H1 (cell line): Measurements from ENCODE around the gene VAV2. TPM values are rescaled to one million over a fixed set of nuclear protein-coding genes. Genes with fewer than 3 reads are reported as not detected.

Experiments used
- CTCF ChIA-PET: fragments of 300-600 bp; sonication (Branson Sonifier 250); formaldehyde crosslinking; loops from one replicate; lab custom pipeline; 2021; ENCODE audit not compliant: partially characterized antibody; lab: Charles Lee
- POLR2A ChIA-PET: fragments of 300-600 bp; sonication (Branson Sonifier 250); formaldehyde crosslinking; loops from one replicate; lab custom pipeline; 2021; ENCODE audit warnings: inconsistent platforms; ENCODE audit not compliant: partially characterized antibody; lab: Charles Lee
- DNase-seq, 2 experiments: peaks; one replicate each; pipeline versions ENCODE4 v3.0.0 to v3.0.0-alpha.2; 2010 to 2022; ENCODE audit warnings: low spot score in 2 of 2, low read depth in 1 of 2, mixed read lengths in 1 of 2
- FAIRE-seq: peaks from 2 replicates; lab custom pipeline; 2011; peaks lifted over from hg19 to GRCh38; lab: Jason Lieb, UNC
- H2AFZ ChIP-seq: 2 replicates; pipeline ENCODE4 v1.8.1; 2012; ENCODE audit warnings: low read length, inconsistent platforms
- H2AK5ac ChIP-seq: 2 replicates; pipeline ENCODE4 v1.6.1; 2013; ENCODE audit warnings: low read depth, low read length
- H2BK120ac ChIP-seq: replicated peaks from 2 replicates; pipeline ENCODE3; 2013; ENCODE audit warnings: low read depth, low read length, inconsistent platforms
- H2BK12ac ChIP-seq: 2 replicates; pipeline ENCODE4 v1.6.1; 2013; ENCODE audit warnings: low read depth, low read length
- H2BK15ac ChIP-seq: 2 replicates; pipeline ENCODE4 v1.6.1; 2013; ENCODE audit warnings: low read length
- H2BK20ac ChIP-seq: 2 replicates; pipeline ENCODE4 v1.6.1; 2013; ENCODE audit warnings: low read length
- H2BK5ac ChIP-seq: 2 replicates; pipeline ENCODE4 v1.6.1; 2013; ENCODE audit warnings: low read depth, low read length
- H3K14ac ChIP-seq: 2 replicates; pipeline ENCODE4 v1.6.1; 2013; ENCODE audit warnings: inconsistent platforms; ENCODE audit not compliant: insufficient read length
- H3K18ac ChIP-seq: 2 replicates; pipeline ENCODE4 v1.6.1; 2013; ENCODE audit warnings: low read length; ENCODE audit errors: extremely low read depth
- H3K23ac ChIP-seq: 2 replicates; pipeline ENCODE4 v1.6.1; 2013; ENCODE audit warnings: inconsistent platforms; ENCODE audit not compliant: insufficient read length
- H3K23me2 ChIP-seq: 2 replicates; pipeline ENCODE4 v1.6.1; 2013; ENCODE audit warnings: low read depth, low read length
- H3K27ac ChIP-seq: 2 replicates; pipeline ENCODE4 v1.6.1; 2011; ENCODE audit warnings: low read depth, low read length, inconsistent platforms
- H3K27me3 ChIP-seq, 4 experiments: replicated peaks in 1 of 4; 1 replicate in 1 of 4; 2 replicates in 3 of 4; pipeline versions ENCODE4 v1.6.1 to v1.8.1; 2011 to 2013; ENCODE audit warnings: low read length in 3 of 4, mild to moderate bottlenecking in 3 of 4, inconsistent platforms in 2 of 4, mixed read lengths in 2 of 4, moderate library complexity in 1 of 4; ENCODE audit not compliant: control insufficient read depth in 3 of 4, insufficient read depth in 3 of 4; ENCODE audit errors: extremely low read depth in 1 of 4
- H3K36me3 ChIP-seq, 4 experiments: 2 replicates each; pipeline versions ENCODE4 v1.6.1 to v1.8.1; 2011 to 2013; ENCODE audit warnings: mild to moderate bottlenecking in 4 of 4, low read length in 3 of 4, moderate library complexity in 2 of 4, control low read depth in 1 of 4, inconsistent platforms in 1 of 4; ENCODE audit not compliant: insufficient read depth in 4 of 4, control insufficient read depth in 2 of 4
- H3K4ac ChIP-seq: replicated peaks from 2 replicates; pipeline ENCODE3; 2013; ENCODE audit warnings: low read length, low read depth, mixed read lengths, inconsistent platforms; ENCODE audit not compliant: insufficient read length
- H3K4me1 ChIP-seq, 4 experiments: replicated peaks in 1 of 4; 1 replicate in 1 of 4; 2 replicates in 3 of 4; pipeline versions ENCODE4 v1.6.1 to v1.8.1; 2011 to 2013; ENCODE audit warnings: low read length in 3 of 4, inconsistent platforms in 2 of 4, mixed read lengths in 1 of 4; ENCODE audit not compliant: insufficient read depth in 4 of 4, control insufficient read depth in 3 of 4
- H3K4me2 ChIP-seq, 2 experiments: 2 replicates each; pipeline versions ENCODE4 v1.6.1 to v1.8.1; 2011 to 2013; ENCODE audit warnings: low read depth in 2 of 2, low read length in 2 of 2, control low read depth in 1 of 2, inconsistent platforms in 1 of 2, mild to moderate bottlenecking in 1 of 2; ENCODE audit not compliant: insufficient read depth in 1 of 2
- H3K4me3 ChIP-seq, 4 experiments: fragments of 200-600, 300-600 bp in 1 of 4; sonication (generic), shearing (Covaris generic), sonication (Bioruptor Twin) in 1 of 4; 2 replicates each; pipeline versions ENCODE4 v1.5.1 to v1.8.1; 2011 to 2016; ENCODE audit warnings: low read length in 4 of 4, low read depth in 3 of 4, control low read depth in 2 of 4, inconsistent platforms in 2 of 4, mild to moderate bottlenecking in 2 of 4, mixed read lengths in 1 of 4, moderate library complexity in 1 of 4; ENCODE audit not compliant: insufficient read depth in 2 of 4; ENCODE audit errors: extremely low read depth in 1 of 4
- H3K56ac ChIP-seq: replicated peaks from 2 replicates; pipeline ENCODE3; 2013; ENCODE audit warnings: low read depth, mild to moderate bottlenecking, mixed read lengths, low read length, inconsistent platforms; ENCODE audit not compliant: insufficient read length
- H3K79me1 ChIP-seq: 2 replicates; pipeline ENCODE4 v1.6.1; 2013; ENCODE audit warnings: low read depth, low read length, control low read depth
- H3K79me2 ChIP-seq, 2 experiments: 2 replicates each; pipeline versions ENCODE4 v1.6.1 to v1.8.1; 2012 to 2013; ENCODE audit warnings: low read length in 2 of 2, mild to moderate bottlenecking in 2 of 2, inconsistent platforms in 1 of 2; ENCODE audit not compliant: insufficient read depth in 2 of 2, control insufficient read depth in 1 of 2
- H3K9ac ChIP-seq, 4 experiments: replicated peaks in 1 of 4; 1 replicate in 1 of 4; 2 replicates in 3 of 4; pipeline versions ENCODE4 v1.6.1 to v1.8.1; 2011 to 2013; ENCODE audit warnings: low read depth in 3 of 4, low read length in 3 of 4, control low read depth in 2 of 4, mild to moderate bottlenecking in 2 of 4, moderate library complexity in 2 of 4, inconsistent platforms in 1 of 4; ENCODE audit errors: extremely low read depth in 1 of 4
- H3K9me3 ChIP-seq, 2 experiments: 2 replicates each; pipeline versions ENCODE4 v1.6.1 to v1.8.1; 2012 to 2013; ENCODE audit warnings: mild to moderate bottlenecking in 2 of 2, moderate library complexity in 2 of 2, control low read depth in 1 of 2, inconsistent platforms in 1 of 2, low read depth in 1 of 2, low read length in 1 of 2, mixed read lengths in 1 of 2; ENCODE audit not compliant: insufficient read depth in 2 of 2
- H4K20me1 ChIP-seq, 2 experiments: replicated peaks in 1 of 2; 2 replicates each; pipeline versions ENCODE3 to v1.8.1; 2011 to 2013; ENCODE audit warnings: inconsistent platforms in 2 of 2, low read length in 2 of 2, mild to moderate bottlenecking in 1 of 2; ENCODE audit not compliant: insufficient read depth in 2 of 2, control insufficient read depth in 1 of 2
- H4K5ac ChIP-seq: 2 replicates; pipeline ENCODE4 v1.6.1; 2013; ENCODE audit warnings: low read length, low read depth, mixed read lengths, inconsistent platforms; ENCODE audit not compliant: insufficient read length
- H4K8ac ChIP-seq: 2 replicates; pipeline ENCODE4 v1.8.0; 2013; ENCODE audit warnings: mild to moderate bottlenecking, moderate library complexity, low read length, inconsistent platforms; ENCODE audit not compliant: insufficient read depth; ENCODE audit errors: extremely low read depth
- H4K91ac ChIP-seq: replicated peaks from 2 replicates; pipeline ENCODE3; 2013; ENCODE audit warnings: low read length, mixed read lengths, inconsistent platforms; ENCODE audit not compliant: insufficient read length
- TAF7 ChIP-seq: optimal IDR thresholded peaks from 2 replicates; pipeline ENCODE3; 2011; ENCODE audit warnings: low read depth, mild to moderate bottlenecking, inconsistent platforms, low read length, moderate library complexity, borderline replicate concordance
- WGBS, 2 experiments: shearing (Covaris generic) in 1 of 2; methylation state at CpG; one replicate each; pipeline versions ENCODE4 v1.1.6 to v1.1.7; 2013 to 2015; ENCODE audit warnings: low lambda C conversion rate in 2 of 2, mixed read lengths in 2 of 2, inconsistent platforms in 1 of 2, low coverage in 1 of 2, missing lambda C conversion rate in 1 of 2; ENCODE audit not compliant: insufficient replicate concordance in 2 of 2, insufficient coverage in 1 of 2, insufficient read length in 1 of 2; ENCODE audit errors: extremely low coverage in 1 of 2, missing lambda C conversion rate in 1 of 2; 5-methylcytosine and 5-hydroxymethylcytosine counted together
- polyA plus RNA-seq, 7 experiments: library from polyadenylated mRNA; depleted of rRNA in 3 of 7; stranded (reverse) in 5 of 7; unstranded in 2 of 7; fragments of >200 nt in 5 of 7; fragments of 200-250 nt in 2 of 7; gene quantifications; 1 replicate in 5 of 7; 2 replicates in 1 of 7; 4 replicates in 1 of 7; pipeline versions ENCODE4 v1.2.1 to v1.2.3, GENCODE V29; 2011 to 2013; ENCODE audit warnings: missing spikeins in 2 of 7, mixed read lengths in 2 of 7
- total RNA-seq: library from RNA; stranded (reverse); fragmentation: NEBNext Ultra II Directional; extraction: Animal tissue kit (Norgen Biotek cat#: 25700); gene quantifications from 2 replicates; pipeline ENCODE4 v1.2.1, GENCODE V29; 2021

The VAV2 gene
- total and polyA plus RNA-seq, 2 of the 8 experiments (the other 6 are each of a cell fraction or from before 2014, with no cell fraction given), result 13.6 to 37.6 TPM

GRCh38 chr9:133981958-133982681, 10.0 kb downstream of the VAV2 start:
- H2BK20ac ChIP-seq, result no peak overlapping the region
- H2BK120ac ChIP-seq, result no peak overlapping the region
- no peak overlapping the region for H4K5ac ChIP-seq
- H2BK5ac ChIP-seq, result no peak overlapping the region
- ChIA-PET CTCF (interaction anchor here (0.9 to 3.7 kb wide), 2 partner anchors 12 to 189 kb away, joined by 3 to 21 read pairs; no protein-coding TSS in a partner anchor), POLR2A (no interaction called here)
- H4K8ac ChIP-seq, result no peak overlapping the region
- 90% methylated on average over 26 of the region's 28 CpGs; no CpG with 5 or more reads in 1 of the 2 experiments for WGBS, 2 experiments
- no peak overlapping the region for H3K4me3 ChIP-seq
- no peak overlapping the region for H3K56ac ChIP-seq
- H3K9ac ChIP-seq, result no peak overlapping the region
- H3K18ac ChIP-seq, result no peak overlapping the region
- peaks cover 0 to 16% (median 7%) of the 10 kb centered on the region in 4 experiments; a peak in 5 of 7 replicates for H3K4me1 ChIP-seq
- H3K4ac ChIP-seq, result no peak overlapping the region
- no peak overlapping the region for H3K23ac ChIP-seq
- H2AFZ ChIP-seq, result no peak overlapping the region
- no peaks in the 10 kb centered on the region for H3K36me3 ChIP-seq
- no peaks in the 10 kb centered on the region for H3K9me3 ChIP-seq
- no peak overlapping the region for H3K27ac ChIP-seq
- no peaks in the 10 kb centered on the region for H3K27me3 ChIP-seq
- no peak overlapping the region for H3K4me2 ChIP-seq
- H3K14ac ChIP-seq, result no peak overlapping the region
- H2BK15ac ChIP-seq, result no peak overlapping the region
- H2BK12ac ChIP-seq, result no peak overlapping the region
- H3K79me1 ChIP-seq, result peaks cover 21% of the 10 kb centered on the region
- FAIRE-seq (no peak), DNase-seq (no peak)
- no peak overlapping the region for H2AK5ac ChIP-seq
- peaks cover 16 to 97% of the 10 kb centered on the region in 2 experiments; a peak in 3 of 4 replicates for H3K79me2 ChIP-seq
- no peak overlapping the region for H4K91ac ChIP-seq
- H3K23me2 ChIP-seq, result no peaks in the 10 kb centered on the region
- H4K20me1 ChIP-seq, result peaks cover 39 to 53% of the 10 kb centered on the region in 2 experiments
- no peak for TF ChIP-seq TAF7
